Stimulated activated CD4-positive, alpha-beta T cell treated with anti-CD3 and anti-CD28 coated beads, TNF-alpha, amount 100 ng/mL, for 48 hours (primary cell): ENCODE data around the gene SYNDIG1.

ENCODE experiments used
- DNase-seq, 3 donors: peaks; one replicate each; pipeline ENCODE4 v3.0.0-alpha.2; 2020; ENCODE audit warnings: low read depth in 3 of 3

The SYNDIG1 gene

DNA sequence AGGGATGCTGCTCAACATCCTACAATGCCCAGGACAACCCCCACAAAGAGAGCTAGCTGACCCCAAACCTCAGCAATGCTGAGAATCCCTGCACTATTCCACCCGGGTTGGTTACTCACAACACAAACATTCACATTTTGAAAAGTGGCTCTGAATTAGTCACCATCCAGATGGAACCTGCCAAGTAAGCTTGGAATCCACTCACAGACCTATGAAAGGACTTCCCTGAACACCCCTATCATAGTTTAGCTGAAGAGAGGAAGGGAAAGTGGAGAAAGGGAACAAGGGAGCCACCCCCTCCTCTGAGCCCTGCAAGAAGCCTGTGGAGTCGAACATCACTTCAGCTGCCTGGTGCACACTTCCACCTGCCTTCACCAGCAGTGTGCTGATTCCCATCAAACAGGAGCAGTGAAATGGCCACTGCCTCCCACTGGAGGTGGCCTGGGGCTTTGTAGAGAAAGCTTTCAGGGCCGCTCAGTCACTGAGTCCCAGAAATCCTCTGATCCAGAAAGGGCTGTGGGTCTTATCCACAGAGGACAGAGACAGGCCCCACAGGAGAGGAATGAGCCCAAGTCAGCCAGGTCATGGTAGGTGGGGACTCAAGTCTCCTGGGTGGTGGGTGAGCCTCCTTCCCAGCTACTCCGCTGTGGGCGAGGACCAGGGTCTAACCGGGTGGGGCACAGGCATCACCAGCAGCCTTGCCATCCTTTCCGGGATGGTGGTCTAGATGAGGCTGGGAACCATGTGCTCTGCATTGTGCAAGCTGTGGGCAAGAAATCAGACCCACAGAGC is 203.7 kb downstream of the SYNDIG1 start:
- DNase-seq, result no peak

DNA sequence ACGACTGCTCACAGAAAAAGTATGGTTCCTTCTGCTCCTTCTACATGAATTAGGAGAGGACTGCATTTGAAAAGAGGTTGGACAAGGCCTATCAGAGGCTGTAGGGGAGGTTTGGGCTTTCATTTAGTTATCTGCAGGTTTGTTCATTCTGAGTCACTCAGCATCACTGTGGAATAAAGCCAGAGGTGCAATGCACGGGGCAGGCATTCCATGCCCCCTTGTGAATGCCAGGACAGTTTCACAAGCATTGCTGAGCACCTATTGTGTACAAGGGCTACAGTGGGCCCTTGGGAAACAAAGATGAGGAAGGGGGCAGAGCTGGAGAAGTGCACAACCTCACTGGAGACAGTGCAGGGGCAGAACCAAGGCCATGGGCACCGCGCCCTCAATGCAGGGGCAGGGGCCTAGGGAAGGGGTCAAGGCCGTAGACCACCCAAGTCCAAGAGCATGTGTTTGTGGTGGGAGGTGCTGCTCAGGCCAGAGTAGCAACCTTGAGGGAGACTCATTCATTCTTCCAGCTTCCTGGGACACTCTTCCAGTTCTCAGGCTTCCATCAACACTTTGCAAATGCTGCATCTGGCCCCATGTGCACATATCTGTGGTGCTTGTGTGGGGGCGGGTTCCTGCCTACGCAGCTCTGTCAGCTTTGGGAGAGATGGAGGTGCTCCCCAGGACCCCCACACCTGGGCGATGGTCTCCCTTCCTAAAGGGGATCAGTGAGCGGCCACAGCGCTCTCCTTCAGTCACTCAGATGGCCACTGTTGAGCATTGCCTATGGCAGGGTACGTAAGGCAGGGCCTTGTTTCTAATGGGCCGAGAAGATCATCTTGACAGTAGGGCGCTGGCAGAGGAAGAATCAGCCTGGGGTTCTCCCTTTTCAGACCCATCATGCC is 204.5 kb downstream of the SYNDIG1 start:
- DNase-seq, result no peak

DNA sequence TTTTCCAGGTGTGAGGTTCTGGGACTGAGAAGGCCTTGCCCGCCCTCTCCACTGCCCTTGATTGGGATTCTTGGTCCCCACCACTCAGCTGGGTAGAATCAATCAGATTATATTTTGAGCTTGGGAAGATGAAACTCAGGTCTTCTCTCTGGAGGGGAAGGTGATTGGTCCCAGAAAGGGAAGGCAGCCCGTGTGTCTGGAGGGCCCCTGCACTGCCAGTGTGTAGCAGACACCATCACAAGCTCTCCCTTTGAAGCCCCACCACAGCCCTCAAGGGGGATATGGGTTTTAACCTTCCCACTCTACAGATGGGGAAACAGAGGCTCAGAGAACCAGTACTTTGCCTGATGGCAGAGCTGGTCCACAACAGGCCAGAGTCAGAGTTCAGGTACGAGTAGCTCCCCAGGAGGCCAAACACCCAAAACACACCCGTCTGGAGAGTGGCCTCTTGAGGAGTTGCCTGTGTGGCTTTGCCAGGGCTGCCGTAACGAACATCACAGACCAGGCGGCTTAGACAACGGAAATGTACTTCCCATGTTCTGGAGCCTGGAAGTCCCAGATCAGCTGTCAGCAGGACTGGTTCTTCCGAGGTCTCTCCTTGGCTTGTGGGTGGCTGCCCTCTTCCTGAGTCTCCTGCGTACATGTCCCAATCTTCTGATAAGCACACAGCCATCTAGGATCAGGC is 205.6 kb downstream of the SYNDIG1 start:
- no peak for DNase-seq

DNA sequence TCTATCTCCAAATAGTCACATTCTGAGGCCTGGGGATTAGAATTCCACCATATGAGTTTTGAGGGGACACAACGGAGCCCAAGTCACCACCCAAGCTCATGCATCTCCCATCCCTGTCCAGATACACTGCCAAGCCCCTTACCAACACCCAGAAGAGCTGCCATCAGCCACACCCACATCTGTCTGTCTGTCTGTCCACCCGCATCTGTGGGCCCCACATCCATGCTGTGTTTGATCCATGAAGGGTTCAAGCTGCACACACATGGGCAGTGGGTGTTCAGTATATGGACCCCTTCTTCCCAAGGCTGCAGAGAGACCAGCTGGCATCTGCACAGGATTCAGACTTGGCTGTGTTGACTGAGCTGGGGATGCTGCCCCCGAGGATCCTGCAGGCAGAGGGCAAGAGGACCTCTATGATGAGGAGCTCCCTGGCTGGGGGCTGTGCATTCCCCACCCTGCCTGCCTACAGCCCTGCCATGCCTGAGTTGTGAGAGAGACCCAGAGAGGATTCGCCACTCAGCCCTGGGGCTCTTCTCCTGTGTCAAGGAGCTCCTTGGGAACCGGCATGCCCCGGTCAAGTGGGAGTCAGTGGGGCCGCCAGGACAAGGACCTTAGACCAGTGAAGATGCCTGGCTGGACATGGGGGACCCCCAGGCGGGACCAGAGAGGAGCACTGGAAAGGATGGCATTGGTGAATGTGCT is 206.4 kb downstream of the SYNDIG1 start:
- DNase-seq, result no peak

DNA sequence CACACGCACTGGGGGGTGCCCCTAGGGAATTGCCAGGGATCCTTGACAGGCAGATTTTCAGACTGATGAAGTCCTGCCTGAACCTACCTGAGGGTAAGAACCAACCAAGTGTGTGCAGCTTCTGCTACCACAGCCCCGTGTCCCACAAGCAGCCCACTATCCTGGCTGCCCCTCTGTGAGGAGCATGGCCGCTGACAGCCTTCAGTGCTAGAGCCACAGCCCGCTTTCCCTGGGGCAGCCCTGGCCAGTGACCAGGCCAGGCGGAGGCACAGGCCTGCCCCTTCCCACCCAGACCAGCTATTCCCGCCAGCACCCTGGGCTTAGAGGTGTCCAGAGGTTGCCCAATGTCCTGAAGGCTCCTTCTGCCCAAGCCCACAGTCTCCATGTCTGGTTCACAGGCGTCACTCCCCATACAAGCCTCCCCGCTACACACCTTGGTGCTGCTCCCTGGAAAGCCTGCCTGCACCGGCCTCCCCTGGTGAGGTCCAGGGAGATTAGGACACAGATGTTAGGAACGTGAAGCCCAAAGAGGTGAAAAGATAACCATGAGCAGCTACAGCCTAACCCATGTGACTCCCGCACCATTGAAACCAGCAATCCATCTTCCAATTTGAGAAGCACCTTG is 207.0 kb downstream of the SYNDIG1 start:
- no peak for DNase-seq

DNA sequence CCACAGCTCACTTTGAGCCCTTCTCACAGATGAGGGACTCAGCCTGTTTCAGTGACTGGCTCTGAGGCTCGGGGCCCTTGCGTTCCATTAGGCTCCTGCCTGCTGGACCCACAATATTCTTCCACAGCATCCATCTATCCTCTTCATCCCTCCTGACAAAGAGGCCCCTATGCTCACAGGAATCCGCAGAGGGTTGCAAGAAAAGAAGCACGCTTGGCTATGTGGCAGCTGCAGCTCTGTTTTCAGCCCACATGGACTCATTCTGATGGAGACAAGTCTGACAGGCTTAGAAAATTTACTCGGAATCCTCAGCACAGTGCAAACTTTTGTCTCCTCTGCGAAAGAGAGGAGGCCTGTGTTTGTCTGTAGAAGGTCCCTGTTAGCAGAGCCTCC is 207.5 kb downstream of the SYNDIG1 start:
- DNase-seq, result no peak

DNA sequence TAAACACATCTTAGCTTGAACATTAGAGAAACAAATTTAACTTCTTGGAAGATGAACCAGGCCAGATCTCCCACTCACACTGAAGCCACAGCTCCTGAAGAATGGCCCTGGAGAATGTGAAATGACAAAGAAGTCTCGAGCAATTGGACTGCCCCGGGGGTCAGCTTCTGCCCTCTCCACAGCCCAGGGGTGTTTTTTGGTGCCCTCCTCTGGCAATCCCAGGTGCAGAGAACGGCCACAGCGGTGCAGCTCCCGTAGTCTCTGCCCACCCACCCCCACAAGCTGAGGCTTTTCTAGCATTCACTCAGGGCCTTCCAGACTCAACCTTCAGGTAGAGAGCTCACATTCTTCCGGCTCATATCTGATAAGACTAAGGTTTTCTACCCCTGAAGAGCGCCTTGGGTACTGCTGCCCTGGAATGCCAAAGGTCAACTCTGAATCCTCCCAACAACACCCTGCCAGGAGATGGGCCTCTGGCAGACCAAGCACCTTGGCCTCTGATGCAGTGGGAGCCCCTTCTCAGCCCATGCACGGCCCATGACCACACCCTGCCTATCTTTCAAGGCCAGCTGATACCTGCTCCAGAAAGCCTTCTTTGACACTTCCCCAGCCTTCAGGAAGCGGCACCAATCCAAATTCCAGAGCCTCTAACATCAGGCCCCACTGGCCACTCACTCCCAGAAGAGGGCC is 208.3 kb downstream of the SYNDIG1 start:
- DNase-seq, result no peak

DNA sequence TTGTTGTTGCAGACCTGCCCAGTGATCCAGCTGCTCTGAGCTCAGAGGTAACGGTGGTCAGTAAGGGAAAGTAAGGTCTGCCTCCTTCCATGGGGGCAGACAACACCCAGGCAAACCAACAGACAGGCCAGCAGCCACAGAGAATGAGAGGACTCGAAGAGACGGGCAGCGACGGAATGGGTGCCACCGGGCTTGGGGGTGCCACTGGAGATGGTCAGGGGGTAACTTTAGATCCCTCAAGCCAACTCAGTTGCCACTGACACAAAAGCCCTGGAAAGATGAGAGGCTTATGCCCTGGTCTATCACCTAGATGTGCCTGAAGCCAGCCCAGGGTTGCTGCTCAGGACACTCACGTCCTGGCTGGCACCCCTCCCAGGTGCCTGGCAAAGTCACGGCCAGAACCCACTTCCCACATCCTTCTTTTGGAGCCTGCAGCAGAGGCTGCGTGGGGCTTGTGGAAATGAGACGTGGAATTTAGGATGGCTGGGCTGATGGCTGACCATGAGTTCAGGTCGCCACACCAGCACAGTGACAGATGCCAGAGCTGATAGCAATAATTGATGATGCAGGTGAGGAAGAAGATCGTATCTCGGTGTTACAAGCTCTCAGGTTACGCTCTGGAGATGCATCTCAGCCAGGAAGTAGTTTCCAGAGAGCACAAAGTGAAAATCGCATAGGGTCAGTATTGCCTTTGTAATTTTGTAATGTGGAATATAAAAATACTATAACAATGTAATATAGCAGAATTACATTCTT is 209.1 kb downstream of the SYNDIG1 start:
- no peak for DNase-seq

DNA sequence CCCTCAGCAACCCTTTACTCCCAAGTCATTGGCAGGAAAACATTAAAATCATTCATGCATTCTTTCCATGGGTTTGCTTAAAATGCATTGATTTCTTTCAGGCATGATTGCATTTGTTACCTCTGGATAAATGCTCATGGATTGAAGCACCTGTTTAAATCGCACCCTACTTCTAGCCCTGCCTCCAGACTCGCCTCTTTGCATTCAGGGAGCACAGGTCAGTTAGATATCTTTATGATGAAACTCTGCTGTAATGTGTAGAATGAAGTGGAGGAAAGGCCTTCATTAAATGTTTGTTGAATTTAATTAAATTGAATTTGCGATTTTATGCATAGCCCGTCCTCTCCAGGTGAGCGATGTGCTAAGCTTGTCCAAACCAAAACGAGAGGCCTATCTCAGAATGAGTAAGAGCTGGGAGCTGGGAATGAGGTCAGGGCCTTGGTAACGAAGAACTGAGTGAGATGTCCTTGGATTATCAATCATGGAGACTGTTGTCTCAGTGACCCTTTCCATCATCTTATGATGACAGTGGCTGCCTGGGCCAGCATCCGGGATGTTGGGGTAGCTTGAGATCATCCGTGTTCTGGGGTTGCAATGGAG is 210.1 kb downstream of the SYNDIG1 start:
- no peak for DNase-seq

DNA sequence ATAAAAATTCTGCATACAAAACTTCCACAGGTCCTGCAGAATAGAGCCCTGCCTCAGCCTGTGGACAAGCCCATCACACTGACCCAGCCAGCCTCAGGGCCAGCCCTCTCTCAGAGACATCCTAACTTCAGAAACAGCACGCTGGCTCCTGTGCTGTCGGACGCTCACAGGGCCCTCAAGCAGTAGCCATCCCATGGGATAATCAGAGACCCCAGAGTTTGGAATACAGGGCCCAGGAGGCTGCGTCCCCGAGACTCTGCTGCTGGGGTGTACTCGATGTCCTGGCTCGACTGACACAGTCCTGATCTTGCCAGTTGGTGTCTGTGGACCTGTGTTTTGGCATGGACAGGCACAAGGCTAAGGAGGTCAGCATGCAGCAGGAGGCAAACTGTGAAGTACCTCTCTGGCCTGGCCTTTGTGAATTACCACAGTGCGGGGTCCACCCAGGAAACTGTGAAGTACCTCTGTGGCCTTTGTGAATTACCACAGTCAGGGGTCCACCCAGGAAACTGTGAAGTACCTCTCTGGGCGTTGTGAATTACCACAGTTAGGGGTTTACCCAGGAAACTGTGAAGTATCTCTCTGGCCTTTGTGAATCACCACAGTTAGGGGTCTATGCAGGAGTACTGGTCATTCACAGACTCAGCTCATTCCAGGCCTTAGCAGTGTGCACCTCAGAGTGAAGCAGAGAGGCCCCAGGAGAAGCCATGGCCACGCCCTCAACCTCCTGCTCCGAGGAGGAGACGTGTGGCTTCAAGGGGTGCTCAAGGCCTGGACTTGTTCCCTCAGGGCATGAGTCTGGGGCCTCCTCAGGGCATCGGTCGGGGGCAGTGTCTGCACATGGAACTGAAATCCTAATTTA is 212.4 kb downstream of the SYNDIG1 start:
- no peak for DNase-seq

DNA sequence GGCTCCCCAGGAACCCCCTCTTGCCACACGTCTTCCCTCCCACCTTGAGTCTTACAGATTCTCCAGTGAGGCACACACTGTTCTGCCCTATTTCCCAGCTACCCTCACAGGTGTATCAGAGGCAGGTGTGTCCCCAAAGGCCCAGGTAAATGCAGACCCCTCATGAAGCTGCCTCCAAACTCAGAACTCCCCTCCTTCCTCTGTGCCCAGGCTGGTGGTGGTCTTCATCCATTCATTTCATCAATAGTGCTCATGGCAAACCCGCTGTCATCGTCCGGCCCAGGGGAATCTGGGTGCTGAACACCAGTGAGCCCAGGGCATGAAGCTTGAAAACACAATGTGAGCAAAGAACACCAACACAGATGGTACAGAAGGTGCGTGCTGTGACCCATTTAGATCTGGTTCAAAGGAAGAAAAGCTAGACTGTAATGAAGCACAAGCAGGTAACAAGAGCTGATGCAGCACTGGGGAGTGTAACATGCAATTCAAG is 213.1 kb downstream of the SYNDIG1 start:
- no peak for DNase-seq

DNA sequence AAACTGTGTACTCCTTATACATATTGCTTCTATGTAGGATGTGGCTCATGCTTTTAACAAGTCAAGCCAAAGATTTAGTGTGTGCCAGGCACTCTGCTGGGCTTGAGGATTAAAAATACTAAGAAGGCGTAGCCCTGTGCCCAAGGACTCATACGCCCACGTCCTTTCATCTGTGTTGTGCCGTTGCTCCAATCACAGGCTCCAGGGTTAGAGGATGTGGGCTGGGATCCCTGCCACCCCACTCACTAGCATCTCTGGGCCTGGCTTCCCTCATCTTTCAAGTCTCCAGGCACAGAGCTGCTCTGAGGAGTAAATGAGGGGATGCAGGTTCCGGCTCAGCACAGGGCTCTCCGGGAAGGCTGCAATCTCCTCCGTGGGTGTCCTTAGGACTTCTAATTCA is 214.2 kb downstream of the SYNDIG1 start:
- DNase-seq, result no peak

DNA sequence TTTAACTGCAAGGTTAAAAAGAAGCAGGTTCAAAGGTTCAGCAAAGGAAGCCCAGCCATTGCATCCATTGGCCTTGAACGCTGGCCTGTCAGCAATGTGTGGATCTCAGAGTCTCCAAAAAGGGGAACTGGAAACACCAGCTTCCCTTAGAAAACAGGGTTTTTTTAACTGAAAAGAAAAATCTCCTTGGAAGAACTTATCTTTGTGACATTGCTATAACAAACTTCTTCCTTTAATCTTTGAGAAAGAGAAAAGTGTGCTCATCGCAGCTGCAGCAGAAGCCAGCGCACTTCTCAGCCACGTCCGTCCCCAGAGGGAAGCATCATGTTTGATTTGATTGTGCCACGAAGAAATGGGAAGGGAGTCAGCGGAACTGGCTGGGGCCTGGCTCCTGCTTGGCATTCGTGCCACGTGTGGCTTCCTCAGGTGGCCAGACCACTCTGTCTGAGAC is 215.0 kb downstream of the SYNDIG1 start:
- no peak for DNase-seq

DNA sequence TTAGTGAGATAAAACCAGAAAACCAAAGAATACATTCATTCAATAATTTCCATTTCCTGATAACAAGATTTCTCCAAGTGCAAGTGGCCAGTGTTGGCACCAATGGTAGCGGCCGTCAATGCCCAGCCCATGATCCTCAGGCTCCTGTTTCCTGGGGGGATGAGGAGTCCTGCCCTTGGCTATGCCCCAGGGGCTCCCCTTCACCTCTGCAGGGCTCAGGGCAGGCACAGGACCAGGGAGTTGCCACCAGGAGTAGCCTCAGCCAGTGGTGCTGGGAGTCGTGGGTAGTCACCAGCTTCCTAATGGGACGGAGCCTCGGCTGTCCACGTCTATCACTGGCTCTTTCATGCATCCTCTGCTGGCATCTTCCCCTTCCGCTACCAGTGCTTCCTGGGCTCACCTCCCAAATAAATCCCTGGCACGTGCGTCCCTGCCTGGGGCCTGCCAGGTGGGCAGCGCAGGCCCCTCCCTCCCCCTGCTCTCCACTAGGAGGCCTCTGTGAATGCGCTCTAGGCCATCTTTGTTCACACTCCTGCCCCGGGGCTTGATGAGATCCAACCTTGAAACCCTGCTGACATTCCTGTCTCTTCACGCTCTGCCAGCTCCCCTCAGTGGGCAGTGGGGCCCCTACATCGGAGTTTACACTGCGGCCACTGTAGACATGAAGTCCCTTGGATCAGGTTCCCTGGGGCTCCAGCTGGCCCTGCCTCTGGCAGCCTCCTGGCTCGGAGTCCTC is 215.7 kb downstream of the SYNDIG1 start:
- DNase-seq, result no peak

DNA sequence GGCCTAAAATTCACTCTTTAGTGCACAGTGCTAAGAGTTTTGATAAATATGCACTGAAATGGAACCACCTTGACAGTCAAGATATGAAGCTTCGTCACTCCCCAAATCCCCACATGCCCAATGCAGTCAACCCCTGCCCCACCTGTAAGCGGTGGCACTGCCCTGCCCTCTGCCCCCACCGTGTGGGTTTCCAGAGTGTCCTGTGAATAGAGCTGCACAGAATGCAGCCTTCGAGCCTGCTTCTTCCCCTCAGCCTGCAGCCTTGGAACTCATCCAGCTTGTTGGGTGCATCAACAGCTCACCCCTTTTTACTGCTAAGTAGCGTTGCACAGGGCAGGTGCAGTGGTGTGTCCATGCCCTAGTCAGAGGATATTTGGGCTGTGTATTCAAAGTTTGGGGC is 216.3 kb downstream of the SYNDIG1 start:
- DNase-seq, result no peak

DNA sequence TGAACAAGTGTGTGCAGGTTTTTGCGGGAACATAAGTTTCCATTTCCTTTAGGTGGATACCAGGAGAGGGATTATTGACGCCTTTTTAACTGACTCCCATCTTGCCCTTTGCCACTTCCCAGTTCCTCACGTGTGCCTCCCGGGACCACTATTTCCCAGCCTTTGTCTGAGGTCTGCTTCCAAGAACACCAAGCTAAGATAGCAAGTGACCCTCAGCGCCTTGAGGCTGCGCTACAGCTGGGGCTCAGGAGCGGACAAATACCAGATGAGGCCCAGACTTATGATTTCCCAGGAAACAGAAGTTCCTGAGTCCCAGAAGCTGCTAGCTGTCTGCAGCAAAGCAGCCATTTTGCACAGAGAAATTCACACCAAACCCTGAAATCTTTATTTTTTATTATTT is 216.7 kb downstream of the SYNDIG1 start:
- DNase-seq, result no peak

DNA sequence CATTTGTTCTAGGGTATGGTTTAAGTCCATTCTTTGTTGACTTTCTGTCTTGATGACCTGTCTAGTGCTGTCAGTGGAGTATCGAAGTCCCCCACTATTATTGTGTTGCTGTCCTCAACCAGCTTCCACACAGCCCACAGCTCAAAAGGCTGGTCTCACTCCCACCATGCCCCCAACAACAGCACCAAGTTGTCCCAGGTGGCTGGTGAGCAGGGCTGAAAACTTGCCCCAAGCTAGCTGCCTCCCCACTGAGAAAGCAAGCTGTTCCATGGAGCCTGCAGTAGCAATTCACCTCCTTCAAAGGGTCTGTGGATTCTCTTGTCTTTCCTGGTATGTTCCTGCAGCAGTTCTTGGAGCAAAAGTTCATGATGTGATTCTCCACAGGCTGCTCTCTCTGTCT is 221.0 kb downstream of the SYNDIG1 start:
- DNase-seq, result no peak

DNA sequence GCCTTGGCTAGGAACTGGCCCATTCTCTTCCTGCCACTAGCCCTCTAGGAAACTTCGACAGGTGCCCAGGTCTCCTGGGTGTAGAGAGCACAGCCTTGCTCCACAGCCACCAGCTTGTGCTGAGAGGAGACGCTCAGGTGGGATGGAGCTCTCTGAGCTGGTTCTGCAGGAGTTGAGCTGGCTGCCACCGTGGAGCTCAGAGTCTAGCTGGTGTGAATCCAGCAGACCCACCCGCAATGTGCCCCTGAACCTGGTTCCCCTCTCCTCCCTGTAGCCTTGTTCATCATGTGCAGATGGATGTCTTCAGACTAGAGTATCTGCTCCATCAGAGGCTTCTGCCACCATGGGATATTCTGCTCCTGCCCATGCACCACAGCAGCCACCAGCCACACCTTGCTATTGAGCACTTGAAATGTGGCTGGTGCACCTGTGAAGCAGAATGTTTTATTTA is 222.5 kb downstream of the SYNDIG1 start:
- DNase-seq, result no peak
